ENCODE data around the gene TRIM59. TPM values are rescaled to one million over a fixed set of nuclear protein-coding genes. Genes with fewer than 3 reads are reported as not detected.

TRIM59 gene
- total RNA-seq, 1 donor = 22.1 TPM

DNA sequence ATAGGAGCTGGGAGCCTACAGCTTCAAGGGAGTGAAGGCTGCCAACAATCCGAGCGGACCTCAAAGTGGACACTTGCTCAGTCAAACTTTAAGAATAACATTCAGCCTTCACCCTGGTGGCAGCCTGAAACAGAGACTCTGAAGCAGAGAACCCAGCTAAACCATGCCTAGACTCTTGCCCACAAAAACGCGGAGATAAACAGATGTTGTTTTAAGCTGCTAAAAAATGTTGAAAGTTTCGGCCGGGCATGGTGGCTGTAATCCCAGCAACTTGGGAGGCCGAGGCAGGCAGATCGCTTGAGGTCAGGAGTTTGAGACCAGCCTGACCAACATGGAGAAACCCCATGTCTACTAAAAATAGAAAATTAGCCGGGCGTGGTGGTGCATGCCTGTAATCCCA is 29.8 kb upstream of the TRIM59 start:
- Histone ChIP-seq H4K20me1 (ENCODE audit: insufficient read depth, low read length) (no peaks in the 10 kb centered on the region), H3K4me3 (ENCODE audit: insufficient read depth, low read length) (no peak overlapping the region), H3K27ac (ENCODE audit: low read depth, low read length) (peak overlapping the region; percentile 62), H3K4me1 (ENCODE audit: insufficient read depth, low read length) (peaks cover 41% of the 10 kb centered on the region), H3K4me2 (ENCODE audit: insufficient read depth, low read length) (no peak overlapping the region), H3K27me3 (ENCODE audit: insufficient read depth, low read length) (no peaks in the 10 kb centered on the region), H3K9me3 (ENCODE audit: low read depth, low read length) (no peaks in the 10 kb centered on the region), H3K79me2 (ENCODE audit: insufficient read depth, low read length) (no peaks in the 10 kb centered on the region), H3K36me3 (ENCODE audit: insufficient read depth, low read length) (no peaks in the 10 kb centered on the region), H2AFZ (ENCODE audit: low read length) (peak overlapping the region; percentile 68)
- DNase-seq (ENCODE audit: insufficient read length, low spot score, missing footprints) = no peak
- TF ChIP-seq, protein P1, sequence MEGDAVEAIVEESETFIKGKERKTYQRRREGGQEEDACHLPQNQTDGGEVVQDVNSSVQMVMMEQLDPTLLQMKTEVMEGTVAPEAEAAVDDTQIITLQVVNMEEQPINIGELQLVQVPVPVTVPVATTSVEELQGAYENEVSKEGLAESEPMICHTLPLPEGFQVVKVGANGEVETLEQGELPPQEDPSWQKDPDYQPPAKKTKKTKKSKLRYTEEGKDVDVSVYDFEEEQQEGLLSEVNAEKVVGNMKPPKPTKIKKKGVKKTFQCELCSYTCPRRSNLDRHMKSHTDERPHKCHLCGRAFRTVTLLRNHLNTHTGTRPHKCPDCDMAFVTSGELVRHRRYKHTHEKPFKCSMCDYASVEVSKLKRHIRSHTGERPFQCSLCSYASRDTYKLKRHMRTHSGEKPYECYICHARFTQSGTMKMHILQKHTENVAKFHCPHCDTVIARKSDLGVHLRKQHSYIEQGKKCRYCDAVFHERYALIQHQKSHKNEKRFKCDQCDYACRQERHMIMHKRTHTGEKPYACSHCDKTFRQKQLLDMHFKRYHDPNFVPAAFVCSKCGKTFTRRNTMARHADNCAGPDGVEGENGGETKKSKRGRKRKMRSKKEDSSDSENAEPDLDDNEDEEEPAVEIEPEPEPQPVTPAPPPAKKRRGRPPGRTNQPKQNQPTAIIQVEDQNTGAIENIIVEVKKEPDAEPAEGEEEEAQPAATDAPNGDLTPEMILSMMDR (IDR thresholded peaks at IDR 0.05; ENCODE audit: extremely low read depth, low read depth, low read length) = no peak

DNA sequence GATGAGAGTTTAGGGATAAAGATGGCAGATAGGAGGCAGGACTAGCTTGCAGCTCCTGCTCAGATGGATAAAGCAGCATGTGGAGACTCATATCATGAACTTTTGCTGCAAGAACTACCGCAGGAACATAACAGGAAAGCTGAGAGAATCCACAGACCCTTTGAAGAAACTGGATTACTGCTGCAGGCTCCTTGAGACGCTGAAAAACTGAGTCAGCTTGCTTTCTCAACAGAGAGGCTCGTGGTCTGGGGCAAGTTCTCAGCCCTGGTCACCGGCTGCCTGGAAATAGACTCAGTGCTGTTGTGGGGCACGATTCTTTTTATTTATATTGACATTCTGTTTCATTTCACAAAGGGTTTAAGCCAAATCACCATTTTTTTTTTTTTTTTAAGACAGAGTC is 28.8 kb upstream of the TRIM59 start:
- Histone ChIP-seq H4K20me1 (ENCODE audit: insufficient read depth, low read length) (no peaks in the 10 kb centered on the region), H3K4me2 (ENCODE audit: insufficient read depth, low read length) (peak overlapping the region; percentile 37), H3K79me2 (ENCODE audit: insufficient read depth, low read length) (no peaks in the 10 kb centered on the region), H2AFZ (ENCODE audit: low read length) (peak overlapping the region; percentile 38), H3K9me3 (ENCODE audit: low read depth, low read length) (no peaks in the 10 kb centered on the region), H3K4me1 (ENCODE audit: insufficient read depth, low read length) (peaks cover 52% of the 10 kb centered on the region), H3K27ac (ENCODE audit: low read depth, low read length) (peak overlapping the region; percentile 62), H3K4me3 (ENCODE audit: insufficient read depth, low read length) (no peak overlapping the region), H3K36me3 (ENCODE audit: insufficient read depth, low read length) (no peaks in the 10 kb centered on the region), H3K27me3 (ENCODE audit: insufficient read depth, low read length) (no peaks in the 10 kb centered on the region)
- TF ChIP-seq, protein P1 (IDR thresholded peaks at IDR 0.05; ENCODE audit: extremely low read depth, low read depth, low read length) = no peak
- no peak for DNase-seq (ENCODE audit: insufficient read length, low spot score, missing footprints)

DNA sequence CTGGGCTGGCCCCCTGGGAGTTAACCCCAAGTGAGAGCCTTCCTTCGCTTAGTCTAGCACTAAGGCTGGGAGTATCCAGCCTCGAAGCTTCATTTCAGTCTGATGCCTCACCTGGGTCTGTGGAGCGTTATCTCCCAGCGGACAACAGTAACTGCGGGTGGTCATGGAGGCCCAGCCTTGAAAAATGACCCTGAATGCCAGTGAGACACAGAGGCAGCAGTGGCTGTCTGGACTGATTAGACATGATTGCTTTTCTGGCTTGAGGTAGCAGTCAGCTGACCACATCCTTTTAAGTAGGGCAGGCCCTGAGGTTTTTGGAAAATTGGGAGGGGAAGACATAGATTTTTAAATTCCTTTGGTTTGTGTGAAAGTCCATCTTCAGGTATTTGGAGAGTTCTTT is 28.2 kb upstream of the TRIM59 start:
- Histone ChIP-seq H3K9me3 (ENCODE audit: low read depth, low read length) (no peaks in the 10 kb centered on the region), H3K27me3 (ENCODE audit: insufficient read depth, low read length) (no peaks in the 10 kb centered on the region), H3K4me2 (ENCODE audit: insufficient read depth, low read length) (peak overlapping the region; percentile 37), H3K27ac (ENCODE audit: low read depth, low read length) (peak overlapping the region; percentile 62), H2AFZ (ENCODE audit: low read length) (no peak overlapping the region), H3K4me1 (ENCODE audit: insufficient read depth, low read length) (peaks cover 58% of the 10 kb centered on the region), H4K20me1 (ENCODE audit: insufficient read depth, low read length) (no peaks in the 10 kb centered on the region), H3K36me3 (ENCODE audit: insufficient read depth, low read length) (no peaks in the 10 kb centered on the region), H3K4me3 (ENCODE audit: insufficient read depth, low read length) (no peak overlapping the region), H3K79me2 (ENCODE audit: insufficient read depth, low read length) (no peaks in the 10 kb centered on the region)
- no peak for DNase-seq (ENCODE audit: insufficient read length, low spot score, missing footprints)
- TF ChIP-seq, protein P1 (IDR thresholded peaks at IDR 0.05; ENCODE audit: extremely low read depth, low read depth, low read length) = no peak

DNA sequence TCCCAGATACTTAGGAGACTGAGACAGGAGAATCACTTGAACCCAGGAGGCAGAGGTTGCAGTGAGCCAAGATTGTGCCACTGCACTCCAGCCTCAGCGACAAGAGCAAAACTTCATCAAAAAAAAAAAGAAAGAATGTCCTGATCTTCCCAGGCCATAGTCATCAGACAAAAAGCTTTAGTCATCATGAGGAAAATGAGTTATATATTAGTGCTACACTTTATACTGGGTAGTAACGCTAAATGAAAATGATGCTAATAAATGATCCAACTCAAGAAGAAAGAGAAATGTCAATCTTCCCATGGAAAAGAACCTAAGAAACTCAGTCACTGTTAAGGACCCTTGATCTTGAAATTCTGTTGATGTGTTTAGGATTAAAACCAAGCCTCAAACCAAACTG is 26.3 kb upstream of the TRIM59 start:
- Histone ChIP-seq H3K4me2 (ENCODE audit: insufficient read depth, low read length) (no peak overlapping the region), H3K27me3 (ENCODE audit: insufficient read depth, low read length) (no peaks in the 10 kb centered on the region)

More for the DNA sequence above, 26.3 kb upstream of the TRIM59 start:
- H3K9me3 ChIP-seq (ENCODE audit: low read depth, low read length) = no peaks in the 10 kb centered on the region
- DNase-seq (ENCODE audit: insufficient read length, low spot score, missing footprints) = no peak
- H3K36me3 ChIP-seq (ENCODE audit: insufficient read depth, low read length) = no peaks in the 10 kb centered on the region
- TF ChIP-seq, protein P1 (IDR thresholded peaks at IDR 0.05; ENCODE audit: extremely low read depth, low read depth, low read length) = no peak
- H3K79me2 ChIP-seq (ENCODE audit: insufficient read depth, low read length) = no peaks in the 10 kb centered on the region
- no peaks in the 10 kb centered on the region for H4K20me1 ChIP-seq (ENCODE audit: insufficient read depth, low read length)
- no peak overlapping the region for H2AFZ ChIP-seq (ENCODE audit: low read length)
- H3K27ac ChIP-seq (ENCODE audit: low read depth, low read length) = peak overlapping the region; percentile 13
- no peak overlapping the region for H3K4me3 ChIP-seq (ENCODE audit: insufficient read depth, low read length)
- peaks cover 63% of the 10 kb centered on the region for H3K4me1 ChIP-seq (ENCODE audit: insufficient read depth, low read length)
